Measurements from ENCODE around the gene TXNRD2.

TXNRD2 gene

GRCh38 chr22:19903031-19903430 lies 38.6 kb downstream of the TXNRD2 start:
- no peak for DNase-seq

- no peak for DNase-seq
These were observed 39.3 kb downstream of the TXNRD2 start for GRCh38 chr22:19902245-19902715.

GRCh38 chr22:19901577-19902244 lies 39.9 kb downstream of the TXNRD2 start:
- no peak for DNase-seq

GRCh38 chr22:19900707-19901436 lies 40.7 kb downstream of the TXNRD2 start:
- no peak for DNase-seq

GRCh38 chr22:19898831-19899567 lies 42.6 kb downstream of the TXNRD2 start:
- DNase-seq = no peak

- DNase-seq = no peak
These were observed 43.5 kb downstream of the TXNRD2 start for GRCh38 chr22:19898145-19898544.

GRCh38 chr22:19897726-19898125 lies 43.9 kb downstream of the TXNRD2 start:
- DNase-seq = no peak

- no peak for DNase-seq
These were observed 44.8 kb downstream of the TXNRD2 start for GRCh38 chr22:19896665-19897355.

- DNase-seq = no peak
These were observed 46.3 kb downstream of the TXNRD2 start for GRCh38 chr22:19895160-19895849.

- no peak for DNase-seq
These were observed 48.3 kb downstream of the TXNRD2 start for GRCh38 chr22:19893363-19893762.

GRCh38 chr22:19892925-19893324 lies 48.7 kb downstream of the TXNRD2 start:
- DNase-seq = no peak

- DNase-seq = no peak
These were observed 49.2 kb downstream of the TXNRD2 start for GRCh38 chr22:19892257-19892879.

- DNase-seq = no peak
These were observed 50.0 kb downstream of the TXNRD2 start for GRCh38 chr22:19891317-19892256.

GRCh38 chr22:19890502-19891316 lies 50.9 kb downstream of the TXNRD2 start:
- DNase-seq = no peak

GRCh38 chr22:19889951-19890350 lies 51.7 kb downstream of the TXNRD2 start:
- no peak for DNase-seq

GRCh38 chr22:19888131-19888746 lies 53.4 kb downstream of the TXNRD2 start:
- DNase-seq = no peak

- no peak for DNase-seq
These were observed 54.2 kb downstream of the TXNRD2 start for GRCh38 chr22:19887256-19887985.

GRCh38 chr22:19886605-19887255 lies 54.9 kb downstream of the TXNRD2 start:
- DNase-seq = no peak
